Measurements from ENCODE around the gene ABT1. TPM values are rescaled to one million over a fixed set of nuclear protein-coding genes. Genes with fewer than 3 reads are reported as not detected.

The ABT1 gene
- polyA plus RNA-seq, 1 donor (not counting 4 experiments of a cell fraction or from before 2014, with no cell fraction given), result 16.8 TPM

- FAIRE-seq, result no peak
- Histone ChIP-seq H3K9me3 (ENCODE audit: control insufficient read depth, low read depth, low read length) (no peaks in the 10 kb centered on the region), H2AFZ (ENCODE audit: control insufficient read depth, low read length) (no peak overlapping the region)
Measured at GRCh38 chr6:26604797-26605196, 8.0 kb downstream of the ABT1 start.

DNA sequence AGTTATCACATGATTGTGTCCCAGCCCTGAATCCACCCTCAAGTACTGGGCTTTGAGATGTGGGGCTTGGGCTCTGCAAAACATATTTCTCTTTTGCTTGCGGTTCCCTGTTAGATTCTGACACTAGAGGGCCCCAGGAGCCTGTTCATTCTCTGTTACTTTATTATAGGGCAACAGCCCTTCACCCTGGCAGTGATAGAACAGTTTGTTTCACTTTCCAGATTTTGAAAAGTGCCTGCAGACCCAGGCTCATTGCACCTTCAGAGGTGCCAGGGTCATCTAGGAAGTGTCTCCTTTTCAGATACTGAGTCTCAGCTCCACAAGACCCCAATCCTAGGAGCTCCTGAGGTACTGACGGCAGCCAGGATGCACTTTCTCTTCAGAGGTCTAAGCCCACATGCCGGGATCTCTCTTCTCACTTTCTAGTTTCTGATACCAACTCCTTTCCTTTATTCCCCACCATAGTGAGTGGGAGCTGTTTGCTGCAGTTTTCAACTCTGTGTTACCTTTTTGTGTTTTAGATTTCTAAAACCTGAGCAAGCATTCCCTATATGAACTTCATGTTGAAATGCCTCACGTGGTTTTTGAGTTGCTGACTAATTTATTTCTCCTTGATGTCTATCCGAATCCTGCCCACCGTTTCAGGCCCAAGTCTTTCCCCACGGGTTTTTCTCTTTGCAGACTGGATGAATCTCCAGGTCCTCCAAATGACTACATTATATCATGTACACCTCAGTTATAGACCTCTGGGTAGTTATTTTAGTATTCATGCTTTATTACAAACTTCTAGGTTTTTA is 10.9 kb downstream of the ABT1 start:
- dilution Hi-C loops (cut with MboI; ENCODE audit: extremely low pct_ligation_motif_present, low sequenced_read_pairs), result no loop called here
- Histone ChIP-seq H3K36me3 (ENCODE audit: control insufficient read depth in 2 of 2, extremely low read depth in 1 of 2, insufficient read depth in 2 of 2, low read length in 2 of 2) (no peaks in the 10 kb centered on the region), H3K79me2 (ENCODE audit: control insufficient read depth, insufficient read depth, low read length) (no peaks in the 10 kb centered on the region), H4K20me1 (ENCODE audit: control insufficient read depth, extremely low read depth, insufficient read depth, low read length) (no peaks in the 10 kb centered on the region), H3K4me1 (ENCODE audit: control insufficient read depth, extremely low read depth, insufficient read depth, low read length) (no peaks in the 10 kb centered on the region), H3K27me3 (ENCODE audit: control insufficient read depth, extremely low read depth, insufficient read depth, low read length) (peaks cover 5% of the 10 kb centered on the region), H3K9me3 (ENCODE audit: control insufficient read depth, low read depth, low read length) (no peaks in the 10 kb centered on the region), H2AFZ (ENCODE audit: control insufficient read depth, low read length) (no peak overlapping the region), H3K9ac (ENCODE audit: control insufficient read depth, extremely low read depth, insufficient read depth, low read length) (no peak overlapping the region), H3K9me1 (ENCODE audit: control insufficient read depth, extremely low read depth, insufficient read depth, low read length) (no peaks in the 10 kb centered on the region), H3K27ac (ENCODE audit: control insufficient read depth, insufficient read depth, low read length) (no peak overlapping the region), H3K4me3 (ENCODE audit: control insufficient read depth in 2 of 3, extremely low read depth in 1 of 3, insufficient read depth in 2 of 3, low read depth in 1 of 3, low read length in 3 of 3) (no peak overlapping the region), H3K4me2 (ENCODE audit: control insufficient read depth, extremely low read depth, insufficient read depth, low read depth, low read length) (no peak overlapping the region)
- DNase-seq (ENCODE audit: low read depth, low spot score) (no peak), FAIRE-seq (peak; percentile 58)
- TF ChIP-seq EZH2 (IDR thresholded peaks at IDR 0.05; ENCODE audit: low read length), result no peak
- TF ChIP-seq, protein P1, sequence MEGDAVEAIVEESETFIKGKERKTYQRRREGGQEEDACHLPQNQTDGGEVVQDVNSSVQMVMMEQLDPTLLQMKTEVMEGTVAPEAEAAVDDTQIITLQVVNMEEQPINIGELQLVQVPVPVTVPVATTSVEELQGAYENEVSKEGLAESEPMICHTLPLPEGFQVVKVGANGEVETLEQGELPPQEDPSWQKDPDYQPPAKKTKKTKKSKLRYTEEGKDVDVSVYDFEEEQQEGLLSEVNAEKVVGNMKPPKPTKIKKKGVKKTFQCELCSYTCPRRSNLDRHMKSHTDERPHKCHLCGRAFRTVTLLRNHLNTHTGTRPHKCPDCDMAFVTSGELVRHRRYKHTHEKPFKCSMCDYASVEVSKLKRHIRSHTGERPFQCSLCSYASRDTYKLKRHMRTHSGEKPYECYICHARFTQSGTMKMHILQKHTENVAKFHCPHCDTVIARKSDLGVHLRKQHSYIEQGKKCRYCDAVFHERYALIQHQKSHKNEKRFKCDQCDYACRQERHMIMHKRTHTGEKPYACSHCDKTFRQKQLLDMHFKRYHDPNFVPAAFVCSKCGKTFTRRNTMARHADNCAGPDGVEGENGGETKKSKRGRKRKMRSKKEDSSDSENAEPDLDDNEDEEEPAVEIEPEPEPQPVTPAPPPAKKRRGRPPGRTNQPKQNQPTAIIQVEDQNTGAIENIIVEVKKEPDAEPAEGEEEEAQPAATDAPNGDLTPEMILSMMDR (optimal IDR thresholded peaks at IDR 0.05 in 1 of 3, IDR thresholded peaks at IDR 0.05 in 1 of 3, conservative IDR thresholded peaks at IDR 0.05 in 1 of 3; ENCODE audit: extremely low read depth in 1 of 3, insufficient read depth in 2 of 3, low read length in 3 of 3), result peak; percentile 66 to 77 (median 72)

More at GRCh38 chr6:26604797-26605196, 8.0 kb downstream of the ABT1 start:
- Histone ChIP-seq H3K4me2 (ENCODE audit: control insufficient read depth, extremely low read depth, insufficient read depth, low read depth, low read length) (no peak overlapping the region), H3K79me2 (ENCODE audit: control insufficient read depth, insufficient read depth, low read length) (no peaks in the 10 kb centered on the region), H3K9ac (ENCODE audit: control insufficient read depth, extremely low read depth, insufficient read depth, low read length) (no peak overlapping the region), H3K27ac (ENCODE audit: control insufficient read depth, insufficient read depth, low read length) (no peak overlapping the region), H3K4me1 (ENCODE audit: control insufficient read depth, extremely low read depth, insufficient read depth, low read length) (no peaks in the 10 kb centered on the region), H3K9me1 (ENCODE audit: control insufficient read depth, extremely low read depth, insufficient read depth, low read length) (no peaks in the 10 kb centered on the region), H3K4me3 (ENCODE audit: control insufficient read depth in 2 of 3, extremely low read depth in 1 of 3, insufficient read depth in 2 of 3, low read depth in 1 of 3, low read length in 3 of 3) (no peak overlapping the region), H4K20me1 (ENCODE audit: control insufficient read depth, extremely low read depth, insufficient read depth, low read length) (no peaks in the 10 kb centered on the region), H3K36me3 (ENCODE audit: control insufficient read depth in 2 of 2, extremely low read depth in 1 of 2, insufficient read depth in 2 of 2, low read length in 2 of 2) (no peaks in the 10 kb centered on the region), H3K27me3 (ENCODE audit: control insufficient read depth, extremely low read depth, insufficient read depth, low read length) (no peaks in the 10 kb centered on the region)
- no peak for DNase-seq (ENCODE audit: low read depth, low spot score)
- no peak for TF ChIP-seq EZH2 (IDR thresholded peaks at IDR 0.05; ENCODE audit: low read length)
- TF ChIP-seq, protein P1 (optimal IDR thresholded peaks at IDR 0.05 in 1 of 3, IDR thresholded peaks at IDR 0.05 in 1 of 3, conservative IDR thresholded peaks at IDR 0.05 in 1 of 3; ENCODE audit: extremely low read depth in 1 of 3, insufficient read depth in 2 of 3, low read length in 3 of 3), result no peak
- dilution Hi-C loops (cut with MboI; ENCODE audit: extremely low pct_ligation_motif_present, low sequenced_read_pairs), result no loop called here

Measured in keratinocyte (primary cell).